NCI-H2227 (cell line): ENCODE results near the gene RMND5A.
A peak's percentile ranks its signal among the peaks of the same experiment; 100 is the strongest.
"Not testable (repeated sequence)": the region's sequence is repeated elsewhere in the genome, so short reads cannot be mapped to it uniquely, and the experiment has no call there.

Experiments used
- DNase-seq: peaks from one replicate; lab custom pipeline; 2025; ENCODE audit not compliant: unreplicated experiment; lab: John Stamatoyannopoulos, UW

The RMND5A gene

GRCh38 chr2:86708126-86708525, 12.0 kb upstream of the RMND5A start:
- not testable (repeated sequence) for DNase-seq

- DNase-seq = not testable (repeated sequence)
Measured at GRCh38 chr2:86714579-86715173, 5.4 kb upstream of the RMND5A start.

GRCh38 chr2:86719263-86719636, 841 bp upstream of the RMND5A start:
- not testable (repeated sequence) for DNase-seq

GRCh38 chr2:86720540-86721320, 639 bp downstream of the RMND5A start:
- DNase-seq = peak; percentile 35

GRCh38 chr2:86725706-86726105, 5.6 kb downstream of the RMND5A start:
- DNase-seq = not testable (repeated sequence)

- not testable (repeated sequence) for DNase-seq
Measured at GRCh38 chr2:86732040-86732525, 12.0 kb downstream of the RMND5A start.

- DNase-seq = not testable (repeated sequence)
Measured at GRCh38 chr2:86732837-86733236, 12.7 kb downstream of the RMND5A start.

GRCh38 chr2:86733528-86733927, 13.4 kb downstream of the RMND5A start:
- not testable (repeated sequence) for DNase-seq

- DNase-seq = not testable (repeated sequence)
Measured at GRCh38 chr2:86734896-86735295, 14.8 kb downstream of the RMND5A start.

- not testable (repeated sequence) for DNase-seq
Measured at GRCh38 chr2:86739485-86739884, 19.4 kb downstream of the RMND5A start.

GRCh38 chr2:86739889-86740288, 19.8 kb downstream of the RMND5A start:
- DNase-seq = not testable (repeated sequence)

GRCh38 chr2:86741889-86742498, 21.9 kb downstream of the RMND5A start:
- not testable (repeated sequence) for DNase-seq

- DNase-seq = no peak
Measured at GRCh38 chr2:86744152-86744551, 24.1 kb downstream of the RMND5A start.

GRCh38 chr2:86746939-86747338, 26.8 kb downstream of the RMND5A start:
- no peak for DNase-seq

- DNase-seq = no peak
Measured at GRCh38 chr2:86747711-86748639, 27.9 kb downstream of the RMND5A start.

- DNase-seq = no peak
Measured at GRCh38 chr2:86750240-86750839, 30.2 kb downstream of the RMND5A start.

- DNase-seq = no peak
Measured at GRCh38 chr2:86751778-86752177, 31.7 kb downstream of the RMND5A start.

GRCh38 chr2:86752934-86753333, 32.8 kb downstream of the RMND5A start:
- no peak for DNase-seq

- no peak for DNase-seq
Measured at GRCh38 chr2:86753606-86754005, 33.5 kb downstream of the RMND5A start.

GRCh38 chr2:86758405-86758804, 38.3 kb downstream of the RMND5A start:
- DNase-seq = no peak
